HG03442 (cell line): ENCODE measurements around the gene BCAP31.
A peak's percentile ranks its signal among the peaks of the same experiment; 100 is the strongest.

Experiments used
- ATAC-seq: cut with Tn5 transposase; IDR thresholded peaks from one replicate; pipeline ENCODE4 v1.9.1; 2021; ENCODE audit warnings: mild to moderate bottlenecking, moderate library complexity; ENCODE audit not compliant: unreplicated experiment

The BCAP31 gene

GRCh38 chrX:153724252-153725038 is at the start of gene BCAP31, which contains the start of gene ABCD1:
BCAP31 (minus strand) TSS chrX:153724387; CDS start chrX:153723244, 1,143 bp downstream.
ABCD1 (plus strand) TSS chrX:153724856; CDS start chrX:153725267, 411 bp downstream.
- peak; percentile 54 for ATAC-seq

GRCh38 chrX:153773218-153773611 is 49.0 kb upstream of the BCAP31 start:
- no peak for ATAC-seq

GRCh38 chrX:153772316-153773217 is 48.4 kb upstream of the BCAP31 start:
- no peak for ATAC-seq

GRCh38 chrX:153771415-153772315 is 47.5 kb upstream of the BCAP31 start:
- ATAC-seq, result no peak

GRCh38 chrX:153770601-153771414 is 46.6 kb upstream of the BCAP31 start:
- ATAC-seq, result no peak

- no peak for ATAC-seq
Measured at GRCh38 chrX:153769865-153770600, 45.8 kb upstream of the BCAP31 start.

- no peak for ATAC-seq
Measured at GRCh38 chrX:153769158-153769864, 45.1 kb upstream of the BCAP31 start.

- no peak for ATAC-seq
Measured at GRCh38 chrX:153768311-153769157, 44.3 kb upstream of the BCAP31 start.

- no peak for ATAC-seq
Measured at GRCh38 chrX:153767674-153768055, 43.5 kb upstream of the BCAP31 start.

GRCh38 chrX:153766871-153767673 is 42.9 kb upstream of the BCAP31 start:
- no peak for ATAC-seq

GRCh38 chrX:153766098-153766817 is 42.1 kb upstream of the BCAP31 start:
- no peak for ATAC-seq

GRCh38 chrX:153765138-153766079 is 41.2 kb upstream of the BCAP31 start:
- ATAC-seq, result no peak

- no peak for ATAC-seq
Measured at GRCh38 chrX:153764786-153765137, 40.6 kb upstream of the BCAP31 start.

GRCh38 chrX:153763989-153764755 is 40.0 kb upstream of the BCAP31 start, which contains the start of gene PLXNB3:
PLXNB3 (plus strand) TSS chrX:153764249; CDS start chrX:153765536, 1,287 bp downstream.
- ATAC-seq, result peak; percentile 53
